ENCODE results near the gene AKR1A1.

DNA sequence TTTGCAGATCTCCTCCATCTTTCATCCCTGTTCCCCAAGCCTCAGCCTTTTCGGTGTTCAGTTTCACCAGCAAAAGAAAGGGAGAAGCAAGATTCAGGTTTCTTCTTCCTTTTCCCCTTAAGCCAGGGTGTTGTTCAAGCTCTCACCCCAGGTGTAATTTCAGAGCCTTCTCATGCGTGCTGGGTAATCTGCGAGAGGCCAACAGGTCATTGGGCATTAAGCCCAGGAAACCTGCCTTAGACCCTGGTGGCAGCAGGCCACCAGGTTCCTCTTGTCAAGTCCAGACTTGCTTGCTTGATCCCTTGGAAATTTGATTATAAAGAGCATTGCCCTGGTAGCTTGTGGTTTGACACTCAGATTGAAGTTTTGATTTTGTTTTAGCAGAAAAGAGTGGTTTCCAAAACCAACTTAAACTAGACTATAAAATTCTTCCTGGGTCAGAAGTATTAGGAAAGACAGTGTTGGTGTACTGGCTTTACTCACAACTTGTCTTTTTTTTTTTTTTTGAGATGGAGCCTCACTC, 6.9 kb downstream of the AKR1A1 start:
- TF ChIP-seq JUNB (IDR thresholded peaks at IDR 0.05; ENCODE audit: unreplicated experiment) (no peak), ZNF114 (CRISPR knock-in tag; IDR thresholded peaks at IDR 0.05) (no peak), EZH2phosphoT487 (IDR thresholded peaks at IDR 0.05; ENCODE audit: unreplicated experiment) (no peak), EZH2 (IDR thresholded peaks at IDR 0.05; ENCODE audit: low read depth, unreplicated experiment) (no peak), CREB1 (CRISPR knock-in tag; IDR thresholded peaks at IDR 0.05; ENCODE audit: low read depth) (no peak), POLR2AphosphoS5 (IDR thresholded peaks at IDR 0.05; ENCODE audit: low read depth) (no peak), ZNF331 (CRISPR knock-in tag; IDR thresholded peaks at IDR 0.05; ENCODE audit: low read depth) (no peak), STAT1 (IDR thresholded peaks at IDR 0.05; ENCODE audit: unreplicated experiment) (no peak), NANOG (IDR thresholded peaks at IDR 0.05; ENCODE audit: borderline replicate concordance) (no peak)
- TF ChIP-seq, protein P1, sequence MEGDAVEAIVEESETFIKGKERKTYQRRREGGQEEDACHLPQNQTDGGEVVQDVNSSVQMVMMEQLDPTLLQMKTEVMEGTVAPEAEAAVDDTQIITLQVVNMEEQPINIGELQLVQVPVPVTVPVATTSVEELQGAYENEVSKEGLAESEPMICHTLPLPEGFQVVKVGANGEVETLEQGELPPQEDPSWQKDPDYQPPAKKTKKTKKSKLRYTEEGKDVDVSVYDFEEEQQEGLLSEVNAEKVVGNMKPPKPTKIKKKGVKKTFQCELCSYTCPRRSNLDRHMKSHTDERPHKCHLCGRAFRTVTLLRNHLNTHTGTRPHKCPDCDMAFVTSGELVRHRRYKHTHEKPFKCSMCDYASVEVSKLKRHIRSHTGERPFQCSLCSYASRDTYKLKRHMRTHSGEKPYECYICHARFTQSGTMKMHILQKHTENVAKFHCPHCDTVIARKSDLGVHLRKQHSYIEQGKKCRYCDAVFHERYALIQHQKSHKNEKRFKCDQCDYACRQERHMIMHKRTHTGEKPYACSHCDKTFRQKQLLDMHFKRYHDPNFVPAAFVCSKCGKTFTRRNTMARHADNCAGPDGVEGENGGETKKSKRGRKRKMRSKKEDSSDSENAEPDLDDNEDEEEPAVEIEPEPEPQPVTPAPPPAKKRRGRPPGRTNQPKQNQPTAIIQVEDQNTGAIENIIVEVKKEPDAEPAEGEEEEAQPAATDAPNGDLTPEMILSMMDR (conservative IDR thresholded peaks at IDR 0.05; ENCODE audit: low read depth in 2 of 2) = no peak
- TF ChIP-seq, protein P2, sequence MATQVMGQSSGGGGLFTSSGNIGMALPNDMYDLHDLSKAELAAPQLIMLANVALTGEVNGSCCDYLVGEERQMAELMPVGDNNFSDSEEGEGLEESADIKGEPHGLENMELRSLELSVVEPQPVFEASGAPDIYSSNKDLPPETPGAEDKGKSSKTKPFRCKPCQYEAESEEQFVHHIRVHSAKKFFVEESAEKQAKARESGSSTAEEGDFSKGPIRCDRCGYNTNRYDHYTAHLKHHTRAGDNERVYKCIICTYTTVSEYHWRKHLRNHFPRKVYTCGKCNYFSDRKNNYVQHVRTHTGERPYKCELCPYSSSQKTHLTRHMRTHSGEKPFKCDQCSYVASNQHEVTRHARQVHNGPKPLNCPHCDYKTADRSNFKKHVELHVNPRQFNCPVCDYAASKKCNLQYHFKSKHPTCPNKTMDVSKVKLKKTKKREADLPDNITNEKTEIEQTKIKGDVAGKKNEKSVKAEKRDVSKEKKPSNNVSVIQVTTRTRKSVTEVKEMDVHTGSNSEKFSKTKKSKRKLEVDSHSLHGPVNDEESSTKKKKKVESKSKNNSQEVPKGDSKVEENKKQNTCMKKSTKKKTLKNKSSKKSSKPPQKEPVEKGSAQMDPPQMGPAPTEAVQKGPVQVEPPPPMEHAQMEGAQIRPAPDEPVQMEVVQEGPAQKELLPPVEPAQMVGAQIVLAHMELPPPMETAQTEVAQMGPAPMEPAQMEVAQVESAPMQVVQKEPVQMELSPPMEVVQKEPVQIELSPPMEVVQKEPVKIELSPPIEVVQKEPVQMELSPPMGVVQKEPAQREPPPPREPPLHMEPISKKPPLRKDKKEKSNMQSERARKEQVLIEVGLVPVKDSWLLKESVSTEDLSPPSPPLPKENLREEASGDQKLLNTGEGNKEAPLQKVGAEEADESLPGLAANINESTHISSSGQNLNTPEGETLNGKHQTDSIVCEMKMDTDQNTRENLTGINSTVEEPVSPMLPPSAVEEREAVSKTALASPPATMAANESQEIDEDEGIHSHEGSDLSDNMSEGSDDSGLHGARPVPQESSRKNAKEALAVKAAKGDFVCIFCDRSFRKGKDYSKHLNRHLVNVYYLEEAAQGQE (IDR thresholded peaks at IDR 0.05; ENCODE audit: unreplicated experiment) = no peak
- TF ChIP-seq, protein P3, sequence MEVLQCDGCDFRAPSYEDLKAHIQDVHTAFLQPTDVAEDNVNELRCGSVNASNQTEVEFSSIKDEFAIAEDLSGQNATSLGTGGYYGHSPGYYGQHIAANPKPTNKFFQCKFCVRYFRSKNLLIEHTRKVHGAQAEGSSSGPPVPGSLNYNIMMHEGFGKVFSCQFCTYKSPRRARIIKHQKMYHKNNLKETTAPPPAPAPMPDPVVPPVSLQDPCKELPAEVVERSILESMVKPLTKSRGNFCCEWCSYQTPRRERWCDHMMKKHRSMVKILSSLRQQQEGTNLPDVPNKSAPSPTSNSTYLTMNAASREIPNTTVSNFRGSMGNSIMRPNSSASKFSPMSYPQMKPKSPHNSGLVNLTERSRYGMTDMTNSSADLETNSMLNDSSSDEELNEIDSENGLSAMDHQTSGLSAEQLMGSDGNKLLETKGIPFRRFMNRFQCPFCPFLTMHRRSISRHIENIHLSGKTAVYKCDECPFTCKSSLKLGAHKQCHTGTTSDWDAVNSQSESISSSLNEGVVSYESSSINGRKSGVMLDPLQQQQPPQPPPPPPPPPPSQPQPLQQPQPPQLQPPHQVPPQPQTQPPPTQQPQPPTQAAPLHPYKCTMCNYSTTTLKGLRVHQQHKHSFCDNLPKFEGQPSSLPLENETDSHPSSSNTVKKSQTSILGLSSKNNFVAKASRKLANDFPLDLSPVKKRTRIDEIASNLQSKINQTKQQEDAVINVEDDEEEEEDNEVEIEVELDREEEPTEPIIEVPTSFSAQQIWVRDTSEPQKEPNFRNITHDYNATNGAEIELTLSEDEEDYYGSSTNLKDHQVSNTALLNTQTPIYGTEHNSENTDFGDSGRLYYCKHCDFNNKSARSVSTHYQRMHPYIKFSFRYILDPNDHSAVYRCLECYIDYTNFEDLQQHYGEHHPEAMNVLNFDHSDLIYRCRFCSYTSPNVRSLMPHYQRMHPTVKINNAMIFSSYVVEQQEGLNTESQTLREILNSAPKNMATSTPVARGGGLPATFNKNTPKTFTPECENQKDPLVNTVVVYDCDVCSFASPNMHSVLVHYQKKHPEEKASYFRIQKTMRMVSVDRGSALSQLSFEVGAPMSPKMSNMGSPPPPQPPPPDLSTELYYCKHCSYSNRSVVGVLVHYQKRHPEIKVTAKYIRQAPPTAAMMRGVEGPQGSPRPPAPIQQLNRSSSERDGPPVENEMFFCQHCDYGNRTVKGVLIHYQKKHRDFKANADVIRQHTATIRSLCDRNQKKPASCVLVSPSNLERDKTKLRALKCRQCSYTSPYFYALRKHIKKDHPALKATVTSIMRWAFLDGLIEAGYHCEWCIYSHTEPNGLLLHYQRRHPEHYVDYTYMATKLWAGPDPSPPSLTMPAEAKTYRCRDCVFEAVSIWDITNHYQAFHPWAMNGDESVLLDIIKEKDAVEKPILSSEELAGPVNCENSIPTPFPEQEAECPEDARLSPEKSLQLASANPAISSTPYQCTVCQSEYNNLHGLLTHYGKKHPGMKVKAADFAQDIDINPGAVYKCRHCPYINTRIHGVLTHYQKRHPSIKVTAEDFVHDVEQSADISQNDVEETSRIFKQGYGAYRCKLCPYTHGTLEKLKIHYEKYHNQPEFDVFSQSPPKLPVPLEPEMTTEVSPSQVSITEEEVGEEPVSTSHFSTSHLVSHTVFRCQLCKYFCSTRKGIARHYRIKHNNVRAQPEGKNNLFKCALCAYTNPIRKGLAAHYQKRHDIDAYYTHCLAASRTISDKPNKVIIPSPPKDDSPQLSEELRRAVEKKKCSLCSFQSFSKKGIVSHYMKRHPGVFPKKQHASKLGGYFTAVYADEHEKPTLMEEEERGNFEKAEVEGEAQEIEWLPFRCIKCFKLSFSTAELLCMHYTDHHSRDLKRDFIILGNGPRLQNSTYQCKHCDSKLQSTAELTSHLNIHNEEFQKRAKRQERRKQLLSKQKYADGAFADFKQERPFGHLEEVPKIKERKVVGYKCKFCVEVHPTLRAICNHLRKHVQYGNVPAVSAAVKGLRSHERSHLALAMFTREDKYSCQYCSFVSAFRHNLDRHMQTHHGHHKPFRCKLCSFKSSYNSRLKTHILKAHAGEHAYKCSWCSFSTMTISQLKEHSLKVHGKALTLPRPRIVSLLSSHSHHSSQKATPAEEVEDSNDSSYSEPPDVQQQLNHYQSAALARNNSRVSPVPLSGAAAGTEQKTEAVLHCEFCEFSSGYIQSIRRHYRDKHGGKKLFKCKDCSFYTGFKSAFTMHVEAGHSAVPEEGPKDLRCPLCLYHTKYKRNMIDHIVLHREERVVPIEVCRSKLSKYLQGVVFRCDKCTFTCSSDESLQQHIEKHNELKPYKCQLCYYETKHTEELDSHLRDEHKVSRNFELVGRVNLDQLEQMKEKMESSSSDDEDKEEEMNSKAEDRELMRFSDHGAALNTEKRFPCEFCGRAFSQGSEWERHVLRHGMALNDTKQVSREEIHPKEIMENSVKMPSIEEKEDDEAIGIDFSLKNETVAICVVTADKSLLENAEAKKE (CRISPR knock-in tag; IDR thresholded peaks at IDR 0.05) = no peak
- TF ChIP-seq, protein P4, sequence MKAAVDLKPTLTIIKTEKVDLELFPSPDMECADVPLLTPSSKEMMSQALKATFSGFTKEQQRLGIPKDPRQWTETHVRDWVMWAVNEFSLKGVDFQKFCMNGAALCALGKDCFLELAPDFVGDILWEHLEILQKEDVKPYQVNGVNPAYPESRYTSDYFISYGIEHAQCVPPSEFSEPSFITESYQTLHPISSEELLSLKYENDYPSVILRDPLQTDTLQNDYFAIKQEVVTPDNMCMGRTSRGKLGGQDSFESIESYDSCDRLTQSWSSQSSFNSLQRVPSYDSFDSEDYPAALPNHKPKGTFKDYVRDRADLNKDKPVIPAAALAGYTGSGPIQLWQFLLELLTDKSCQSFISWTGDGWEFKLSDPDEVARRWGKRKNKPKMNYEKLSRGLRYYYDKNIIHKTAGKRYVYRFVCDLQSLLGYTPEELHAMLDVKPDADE (IDR thresholded peaks at IDR 0.05) = no peak
